HepG2 (cell line): Measurements from ENCODE around the gene DNMT3L. TPM values are rescaled to one million over a fixed set of nuclear protein-coding genes. Genes with fewer than 3 reads are reported as not detected.

Experiments used
- CREM ChIP-seq, 2 experiments: sonication (generic) in 1 of 2; formaldehyde crosslinking in 1 of 2; IDR thresholded peaks; 2 replicates each; pipeline versions ENCODE4 v1.4.0 to v1.6.1; 2016 to 2020; ENCODE audit warnings: antibody characterized with exemption in 1 of 2, mild to moderate bottlenecking in 1 of 2, missing genetic modification reagents in 1 of 2
- EED ChIP-seq: sonication (generic); formaldehyde crosslinking; IDR thresholded peaks from 2 replicates; pipeline ENCODE4 v1.5.0; 2020; ENCODE audit warnings: mild to moderate bottlenecking, missing genetic modification reagents
- ESRRA ChIP-seq: sonication (generic); formaldehyde crosslinking; IDR thresholded peaks from 2 replicates; pipeline ENCODE4 v1.5.1; 2020; ENCODE audit warnings: mild to moderate bottlenecking, low read depth, missing genetic modification reagents
- FOXK1 ChIP-seq: sonication (generic); formaldehyde crosslinking; IDR thresholded peaks from 2 replicates; pipeline ENCODE4 v1.4.0; 2020; ENCODE audit warnings: low read depth, missing genetic modification reagents, borderline replicate concordance
- HES4 ChIP-seq: sonication (generic); formaldehyde crosslinking; IDR thresholded peaks from 2 replicates; pipeline ENCODE4 v1.9.0; 2021; ENCODE audit warnings: mild to moderate bottlenecking, missing genetic modification reagents, borderline replicate concordance
- HMG20B ChIP-seq: conservative IDR thresholded peaks from 2 replicates; pipeline ENCODE4 v1.6.1; 2016; ENCODE audit warnings: missing genetic modification reagents, missing compliant biosample characterization
- HNF4A ChIP-seq: sonication (generic); formaldehyde crosslinking; IDR thresholded peaks from 2 replicates; pipeline ENCODE4 v1.4.0; 2020; ENCODE audit warnings: missing genetic modification reagents
- NAIF1 ChIP-seq: sonication (generic); formaldehyde crosslinking; IDR thresholded peaks from 2 replicates; pipeline ENCODE4 v1.5.0; 2020; ENCODE audit warnings: mild to moderate bottlenecking, missing genetic modification reagents, borderline replicate concordance
- NBN ChIP-seq: fragments of 450-650 bp; conservative IDR thresholded peaks from 2 replicates; pipeline ENCODE4 v1.6.1; 2017
- NR1H2 ChIP-seq: sonication (generic); formaldehyde crosslinking; IDR thresholded peaks from 2 replicates; pipeline ENCODE4 v1.8.1; 2022; ENCODE audit warnings: low read depth, missing genetic modification reagents, borderline replicate concordance
- ONECUT2 ChIP-seq: sonication (generic); formaldehyde crosslinking; IDR thresholded peaks from 2 replicates; pipeline ENCODE4 v1.4.0; 2020; ENCODE audit warnings: missing genetic modification reagents
- PAX8 ChIP-seq: sonication (generic); formaldehyde crosslinking; IDR thresholded peaks from 2 replicates; pipeline ENCODE4 v1.8.0; 2022; ENCODE audit warnings: mild to moderate bottlenecking, missing genetic modification reagents, borderline replicate concordance
- PHF20 ChIP-seq: sonication (generic); formaldehyde crosslinking; IDR thresholded peaks from 2 replicates; pipeline ENCODE4 v1.5.0; 2020; ENCODE audit warnings: mild to moderate bottlenecking, missing genetic modification reagents
- SIX1 ChIP-seq: sonication (generic); formaldehyde crosslinking; IDR thresholded peaks from 2 replicates; pipeline ENCODE4 v1.4.0; 2020; ENCODE audit warnings: missing genetic modification reagents, borderline replicate concordance
- STAT6 ChIP-seq: sonication (generic); formaldehyde crosslinking; IDR thresholded peaks from 2 replicates; pipeline ENCODE4 v1.4.0; 2020; ENCODE audit warnings: missing genetic modification reagents, mild to moderate bottlenecking, borderline replicate concordance
- TBX2 ChIP-seq: sonication (generic); formaldehyde crosslinking; IDR thresholded peaks from 2 replicates; pipeline ENCODE4 v1.5.0; 2020; ENCODE audit warnings: missing genetic modification reagents, mild to moderate bottlenecking, borderline replicate concordance
- UBTF ChIP-seq: sonication (generic); formaldehyde crosslinking; IDR thresholded peaks from 2 replicates; pipeline ENCODE4 v1.4.0; 2020; ENCODE audit warnings: mild to moderate bottlenecking, missing genetic modification reagents
- ZEB1 ChIP-seq: IDR thresholded peaks from 2 replicates; pipeline ENCODE4 v1.6.1; 2012; ENCODE audit warnings: mild to moderate bottlenecking, low read depth, inconsistent platforms; ENCODE audit not compliant: insufficient replicate concordance
- ZFY ChIP-seq: sonication (generic); formaldehyde crosslinking; IDR thresholded peaks from 2 replicates; pipeline ENCODE4 v1.4.0; 2020; ENCODE audit warnings: missing genetic modification reagents
- ZNF644 ChIP-seq: IDR thresholded peaks from 2 replicates; pipeline ENCODE4 v1.6.1; 2016; ENCODE audit warnings: low read depth
- ZSCAN21 ChIP-seq: sonication (generic); formaldehyde crosslinking; IDR thresholded peaks from 2 replicates; pipeline ENCODE4 v1.8.0; 2022; ENCODE audit warnings: mild to moderate bottlenecking, missing genetic modification reagents, moderate library complexity, borderline replicate concordance
- polyA plus RNA-seq, 8 experiments: library from polyadenylated mRNA; depleted of rRNA in 3 of 8; stranded (reverse) in 7 of 8; unstranded in 1 of 8; fragments of >200 nt; fragmentation: Illumina TruSeq in 4 of 8; extraction: Trizol in 4 of 8; gene quantifications; 2 replicates each; pipeline versions ENCODE4 v1.2.1 to v1.2.3, GENCODE V29; 2011 to 2016; ENCODE audit warnings: low read depth in 4 of 8, missing spikeins in 1 of 8, mixed read lengths in 1 of 8; ENCODE audit not compliant: insufficient read depth in 1 of 8
- total RNA-seq, 5 experiments: library from RNA; depleted of rRNA; stranded (reverse); fragments of >200 nt; fragmentation: Illumina TruSeq; extraction: Trizol; gene quantifications; 2 replicates each; pipeline ENCODE4 v1.2.3, GENCODE V29; 2016; ENCODE audit warnings: low read depth in 1 of 5
- TF ChIP-seq, protein P1 (sequence below): sonication (generic); formaldehyde crosslinking; IDR thresholded peaks from 2 replicates; pipeline ENCODE4 v1.5.1; 2020; ENCODE audit warnings: missing genetic modification reagents, mild to moderate bottlenecking, borderline replicate concordance

DNMT3L gene
- total and polyA plus RNA-seq, 2 of the 13 experiments (the other 11 are each of a cell fraction or from before 2014, with no cell fraction given), result 0.75 to 1.7 TPM

GRCh38 chr21:44303490-44303981 lies 41.8 kb upstream of the DNMT3L start (continued):
- TF ChIP-seq, protein P1, sequence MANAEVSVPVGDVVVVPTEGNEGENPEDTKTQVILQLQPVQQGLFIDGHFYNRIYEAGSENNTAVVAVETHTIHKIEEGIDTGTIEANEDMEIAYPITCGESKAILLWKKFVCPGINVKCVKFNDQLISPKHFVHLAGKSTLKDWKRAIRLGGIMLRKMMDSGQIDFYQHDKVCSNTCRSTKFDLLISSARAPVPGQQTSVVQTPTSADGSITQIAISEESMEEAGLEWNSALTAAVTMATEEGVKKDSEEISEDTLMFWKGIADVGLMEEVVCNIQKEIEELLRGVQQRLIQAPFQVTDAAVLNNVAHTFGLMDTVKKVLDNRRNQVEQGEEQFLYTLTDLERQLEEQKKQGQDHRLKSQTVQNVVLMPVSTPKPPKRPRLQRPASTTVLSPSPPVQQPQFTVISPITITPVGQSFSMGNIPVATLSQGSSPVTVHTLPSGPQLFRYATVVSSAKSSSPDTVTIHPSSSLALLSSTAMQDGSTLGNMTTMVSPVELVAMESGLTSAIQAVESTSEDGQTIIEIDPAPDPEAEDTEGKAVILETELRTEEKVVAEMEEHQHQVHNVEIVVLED (CRISPR knock-in tag), result no peak
- peak; percentile 47; the same call in 1 of the 2 replicates for TF ChIP-seq ZNF644
- TF ChIP-seq PHF20 (CRISPR knock-in tag), result no peak
- TF ChIP-seq PAX8, result no peak
- peak; percentile 42; the same call in 1 of the 2 replicates for TF ChIP-seq TBX2 (CRISPR knock-in tag)
- 0 out of 2 replicates have a peak, but pooled peaks have one; percentile 19 for TF ChIP-seq HES4
- TF ChIP-seq EED (CRISPR knock-in tag), result no peak
- no peak for TF ChIP-seq SIX1
- peak; percentile 67 for TF ChIP-seq HNF4A (CRISPR knock-in tag)
- no peak; the same call in 1 of the 2 replicates for TF ChIP-seq UBTF (CRISPR knock-in tag)
- peak; percentile 45 for TF ChIP-seq ESRRA (CRISPR knock-in tag)
- no peak for TF ChIP-seq HMG20B (CRISPR knock-in tag)
- TF ChIP-seq CREM (IDR thresholded peaks at IDR 0.05), result no peak
- no peak for TF ChIP-seq CREM (CRISPR knock-in tag; IDR thresholded peaks at IDR 0.05)
- TF ChIP-seq ZFY (CRISPR knock-in tag), result peak; percentile 45
- peak; percentile 79 for TF ChIP-seq ONECUT2 (CRISPR knock-in tag)
- TF ChIP-seq NBN, result no peak
- no peak for TF ChIP-seq ZEB1
- TF ChIP-seq STAT6 (CRISPR knock-in tag), result no peak
- TF ChIP-seq NAIF1, result no peak
- no peak for TF ChIP-seq FOXK1 (CRISPR knock-in tag)
- 0 out of 2 replicates have a peak, but pooled peaks have one; percentile 19 for TF ChIP-seq ZSCAN21 (CRISPR knock-in tag)
- TF ChIP-seq NR1H2 (CRISPR knock-in tag), result no peak
